Thyroid gland (tissue), 4 donors: ENCODE data around the gene MYOG. TPM values are rescaled to one million over a fixed set of nuclear protein-coding genes. Genes with fewer than 3 reads are reported as not detected.

Source experiments
- DNase-seq, 2 donors: peaks; one replicate each; pipeline ENCODE4 v3.0.0-alpha.2; 2019
- H3K27ac ChIP-seq, 3 donors: fragments of 200-600 bp; sonication (generic); 1 replicate in 2 of 3; 2 replicates in 1 of 3; pipeline ENCODE4 v1.5.1; 2016 to 2019; ENCODE audit warnings: mild to moderate bottlenecking in 1 of 3, moderate library complexity in 1 of 3
- H3K27me3 ChIP-seq: fragments of 200-600 bp; sonication (generic); one replicate; pipeline ENCODE4 v1.5.1; 2019
- H3K36me3 ChIP-seq, 2 donors: fragments of 200-600 bp; sonication (generic); one replicate each; pipeline ENCODE4 v1.5.1; 2016 to 2019
- H3K4me1 ChIP-seq, 2 donors: fragments of 200-600 bp; sonication (generic); one replicate each; pipeline ENCODE4 v1.5.1; 2017 to 2019
- H3K4me3 ChIP-seq, 3 donors: fragments of 200-600 bp; sonication (generic); replicated peaks in 1 of 3; 1 replicate in 2 of 3; 2 replicates in 1 of 3; pipeline ENCODE4 v1.5.1; 2016; ENCODE audit warnings: mild to moderate bottlenecking in 1 of 3
- H3K9me3 ChIP-seq: fragments of 200-600 bp; sonication (generic); one replicate; pipeline ENCODE4 v1.5.1; 2017
- CTCF ChIP-seq, 6 experiments: fragments of 200-600 bp in 3 of 6; fragments of 450-650 bp in 3 of 6; sonication (generic) in 3 of 6; IDR thresholded peaks; one replicate each; pipeline ENCODE4 v1.5.1; 2016 to 2019; ENCODE audit warnings: antibody characterized with exemption in 6 of 6, mild to moderate bottlenecking in 2 of 6, inconsistent platforms in 1 of 6, moderate library complexity in 1 of 6
- POLR2A ChIP-seq, 2 donors: fragments of 450-650 bp; IDR thresholded peaks; one replicate each; pipeline ENCODE4 v1.6.1; 2017; ENCODE audit warnings: antibody characterized with exemption in 2 of 2, mild to moderate bottlenecking in 2 of 2, moderate library complexity in 1 of 2
- whole genome bisulfite sequencing, 2 donors: methylation state at CpG; one replicate each; pipeline ENCODE4 v1.1.5; 2017; 5-methylcytosine and 5-hydroxymethylcytosine counted together
- intact Hi-C: fragments of 100-400 bp; cut with DNase I; formaldehyde crosslinking; loops from one replicate; pipeline ENCODE4 v1.15.1; 2023
- total RNA-seq, 4 donors: library from RNA; depleted of rRNA; stranded (reverse); fragments of >200 nt; gene quantifications; one replicate each; pipeline ENCODE4 v1.2.3, GENCODE V29; 2016

Gene MYOG
- total RNA-seq, 4 donors from 2014 or later = not detected

DNA sequence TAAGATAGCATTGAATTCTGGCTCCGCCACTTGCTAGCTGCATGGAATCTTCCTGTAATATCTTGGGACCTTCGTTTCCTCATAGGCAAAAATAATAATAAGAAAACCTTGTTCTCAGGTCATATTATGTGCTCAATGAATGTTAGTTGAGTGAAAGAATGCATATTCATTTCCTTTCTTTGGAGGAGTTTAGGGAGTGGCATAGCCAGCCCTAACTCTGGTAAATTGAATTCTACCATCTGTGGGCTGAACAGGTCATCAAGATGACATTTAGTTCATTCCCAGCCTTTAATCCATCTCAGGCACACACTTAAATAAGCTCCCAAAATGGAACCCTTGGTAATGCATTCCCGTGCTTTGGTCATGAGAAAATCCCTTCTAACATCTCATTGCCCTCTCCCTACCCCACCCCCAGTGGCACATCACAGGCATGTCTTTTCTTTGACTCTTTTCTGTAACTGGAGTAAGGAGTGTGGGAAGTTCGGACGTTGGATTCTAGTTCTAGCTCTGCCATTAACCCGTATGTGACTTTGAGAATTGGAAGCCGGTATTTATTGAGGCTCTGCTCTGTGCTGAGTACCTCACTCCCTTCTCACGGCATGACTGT is 13.2 kb upstream of the MYOG start:
- WGBS, 2 donors = 81 to 86% methylated on average over 8 of the region's 8 CpGs
- DNase-seq = no peak
- no peak overlapping the region for H3K4me3 ChIP-seq
- TF ChIP-seq POLR2A (IDR thresholded peaks at IDR 0.05) = no peak
- no peak for TF ChIP-seq CTCF (IDR thresholded peaks at IDR 0.05)
- no peaks in the 10 kb centered on the region for H3K27me3 ChIP-seq
- H3K36me3 ChIP-seq = no peaks in the 10 kb centered on the region
- H3K4me1 ChIP-seq = no peaks in the 10 kb centered on the region
- no peak overlapping the region for H3K27ac ChIP-seq
- no peaks in the 10 kb centered on the region for H3K9me3 ChIP-seq
- intact Hi-C loops = no loop called here

DNA sequence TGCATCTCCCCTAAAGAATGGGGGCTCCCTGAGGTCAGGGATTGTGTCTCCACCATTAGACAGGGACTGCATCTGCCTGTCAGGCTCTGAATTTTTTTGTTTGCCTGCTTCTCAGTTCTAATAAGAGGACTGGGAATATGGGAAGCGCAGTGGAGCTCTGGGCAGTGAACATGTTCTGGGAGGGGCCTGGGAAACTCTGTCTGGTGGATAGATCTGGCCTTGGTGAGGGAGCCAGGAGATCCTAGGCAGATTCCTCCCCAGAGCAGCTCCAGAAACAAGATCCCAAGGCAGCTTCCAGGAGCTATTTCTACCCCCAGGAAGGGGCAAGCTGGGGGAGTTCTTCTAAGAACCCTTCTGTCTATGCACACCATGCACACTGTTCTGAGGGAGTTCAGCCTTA is 12.6 kb upstream of the MYOG start:
- H3K4me3 ChIP-seq = no peak overlapping the region
- WGBS, 2 donors = 91 to 93% methylated on average over 1 of the region's 1 CpG
- intact Hi-C loops = no loop called here
- no peak for TF ChIP-seq POLR2A (IDR thresholded peaks at IDR 0.05)
- TF ChIP-seq CTCF (IDR thresholded peaks at IDR 0.05) = no peak
- no peaks in the 10 kb centered on the region for H3K27me3 ChIP-seq
- no peaks in the 10 kb centered on the region for H3K9me3 ChIP-seq
- no peaks in the 10 kb centered on the region for H3K36me3 ChIP-seq
- H3K27ac ChIP-seq = no peak overlapping the region
- no peaks in the 10 kb centered on the region for H3K4me1 ChIP-seq
- DNase-seq = no peak

DNA sequence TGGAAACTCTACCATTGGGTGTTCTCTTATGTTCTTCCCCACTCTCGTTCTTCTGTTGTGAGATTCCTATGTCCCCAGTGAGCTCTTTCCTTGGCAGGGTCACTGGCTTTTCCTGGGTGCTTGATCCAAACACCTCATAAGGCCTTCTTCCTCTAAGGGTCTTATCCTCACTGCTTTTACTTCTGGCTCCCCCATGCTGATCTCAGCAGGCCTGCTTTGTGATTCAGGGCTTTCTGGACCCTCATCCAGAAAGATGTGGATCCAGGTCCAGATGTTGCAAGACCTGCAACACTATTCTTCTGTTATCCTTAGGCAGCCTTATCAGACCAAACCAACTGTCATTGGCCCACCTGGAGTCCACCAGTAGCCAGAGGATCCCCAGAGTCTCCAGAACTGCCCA is 11.2 kb upstream of the MYOG start:
- intact Hi-C loops = no loop called here
- 72 to 83% methylated on average over 1 of the region's 1 CpG for WGBS, 2 donors

GRCh38 chr1:203096566-203096965 is 10.8 kb upstream of the MYOG start:
- Histone ChIP-seq H3K27me3 (no peaks in the 10 kb centered on the region), H3K4me1 (no peaks in the 10 kb centered on the region), H3K27ac (no peak overlapping the region), H3K36me3 (no peaks in the 10 kb centered on the region), H3K9me3 (no peaks in the 10 kb centered on the region), H3K4me3 (no peak overlapping the region)
- DNase-seq = no peak
- intact Hi-C loops = no loop called here
- TF ChIP-seq POLR2A (IDR thresholded peaks at IDR 0.05) (no peak), CTCF (IDR thresholded peaks at IDR 0.05) (no peak)

More for the DNA sequence above, 11.2 kb upstream of the MYOG start:
- Histone ChIP-seq H3K36me3 (no peaks in the 10 kb centered on the region), H3K4me3 (no peak overlapping the region), H3K9me3 (no peaks in the 10 kb centered on the region), H3K27ac (no peak overlapping the region), H3K27me3 (no peaks in the 10 kb centered on the region), H3K4me1 (no peaks in the 10 kb centered on the region)
- TF ChIP-seq POLR2A (IDR thresholded peaks at IDR 0.05) (no peak), CTCF (IDR thresholded peaks at IDR 0.05) (no peak)
- DNase-seq = no peak

GRCh38 chr1:203095061-203095690 is 9.4 kb upstream of the MYOG start:
- WGBS, 2 donors = 90 to 95% methylated on average over 1 of the region's 1 CpG
- Histone ChIP-seq H3K9me3 (no peaks in the 10 kb centered on the region), H3K27me3 (no peaks in the 10 kb centered on the region), H3K27ac (no peak overlapping the region), H3K4me3 (no peak overlapping the region), H3K4me1 (no peaks in the 10 kb centered on the region), H3K36me3 (no peaks in the 10 kb centered on the region)
- no peak for DNase-seq
- TF ChIP-seq POLR2A (IDR thresholded peaks at IDR 0.05) (no peak), CTCF (IDR thresholded peaks at IDR 0.05) (no peak)
- intact Hi-C loops = no loop called here
